ENCODE results near the gene REL.

DNA sequence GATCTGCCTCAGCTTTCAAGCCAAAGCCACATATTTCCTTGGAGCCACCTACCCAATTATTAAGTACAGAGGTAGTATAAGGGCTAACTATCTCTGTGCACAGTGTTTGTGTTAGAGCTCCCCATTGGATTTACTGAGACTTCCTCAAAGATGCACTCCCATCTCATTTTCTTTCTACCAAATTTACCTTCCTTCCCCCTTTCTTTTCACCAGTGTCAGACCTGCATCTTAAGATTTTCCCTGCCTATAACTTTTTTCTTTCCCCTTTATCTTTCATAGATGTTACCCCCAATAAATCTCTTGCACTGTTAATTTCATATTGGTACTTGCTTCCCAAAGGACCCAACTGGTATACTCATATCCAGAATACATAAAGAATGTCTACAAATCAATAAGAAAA, 5.9 kb upstream of the REL start:
- no peak for TF ChIP-seq SMAD4 (CRISPR knock-in tag; conservative IDR thresholded peaks at IDR 0.05)
- no peak for TF ChIP-seq USF1 (CRISPR knock-in tag; IDR thresholded peaks at IDR 0.05)
